NCI-H187 treated with DMSO at 0.1 percent for 48 hours (cell line): Measurements from ENCODE around the gene FAAH2.
"Not testable (repeated sequence)": the region's sequence is repeated elsewhere in the genome, so short reads cannot be mapped to it uniquely, and the experiment has no call there.

Experiments
- DNase-seq: peaks from one replicate; lab custom pipeline; 2025; lab: John Stamatoyannopoulos, UW

The FAAH2 gene

GRCh38 chrX:57286507-57287251 is at the start of gene FAAH2:
TSS of gene FAAH2 (plus strand) at chrX:57286706. CDS start at chrX:57286826, 120 bp downstream.
- DNase-seq: peak; percentile 18

GRCh38 chrX:57241967-57242366 is 44.5 kb upstream of the FAAH2 start:
- DNase-seq: no peak

DNA sequence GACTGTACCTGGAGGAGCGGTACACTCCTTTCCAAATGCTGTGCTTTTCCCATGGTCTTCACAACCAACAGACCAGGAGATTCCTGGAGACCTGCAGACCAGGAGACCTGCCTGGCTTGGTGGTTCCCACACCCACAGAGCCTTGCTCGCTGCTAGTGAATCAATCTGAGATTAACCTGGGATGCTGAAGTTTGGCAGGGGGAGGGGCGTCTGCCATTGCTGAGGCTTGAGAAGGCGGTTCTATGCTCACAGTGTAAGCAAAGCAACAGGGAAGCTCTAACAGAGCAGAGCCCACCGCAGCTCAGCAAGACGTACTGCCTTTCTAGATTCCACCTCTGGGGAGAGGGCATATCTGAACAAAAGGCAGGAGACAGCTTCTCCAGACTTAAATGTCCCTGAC is 34.5 kb upstream of the FAAH2 start:
- no peak for DNase-seq

GRCh38 chrX:57265126-57265525 is 21.4 kb upstream of the FAAH2 start:
- no peak for DNase-seq

DNA sequence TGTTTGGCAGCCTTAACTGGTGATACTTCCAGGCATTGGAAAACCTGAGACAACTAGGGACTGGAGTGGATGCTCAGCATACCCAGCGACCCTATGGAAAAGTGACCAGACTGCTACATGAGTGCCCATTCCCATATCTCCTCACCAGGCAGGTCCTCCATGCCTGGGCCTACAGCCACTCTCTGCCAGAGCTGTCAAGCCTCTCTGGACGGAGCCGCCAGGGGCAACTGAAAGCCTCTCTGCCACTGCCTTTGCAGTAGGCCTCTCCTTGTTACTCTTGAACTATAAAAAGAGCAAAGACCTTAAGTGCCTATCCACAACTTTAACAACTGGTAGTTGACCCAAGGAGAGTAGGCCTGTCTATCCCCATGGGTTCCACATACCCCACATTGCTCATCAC is 20.2 kb upstream of the FAAH2 start:
- DNase-seq: no peak

- no peak for DNase-seq
Measured at GRCh38 chrX:57266871-57267270, 19.6 kb upstream of the FAAH2 start.

- no peak for DNase-seq
Measured at GRCh38 chrX:57267308-57267707, 19.2 kb upstream of the FAAH2 start.

DNA sequence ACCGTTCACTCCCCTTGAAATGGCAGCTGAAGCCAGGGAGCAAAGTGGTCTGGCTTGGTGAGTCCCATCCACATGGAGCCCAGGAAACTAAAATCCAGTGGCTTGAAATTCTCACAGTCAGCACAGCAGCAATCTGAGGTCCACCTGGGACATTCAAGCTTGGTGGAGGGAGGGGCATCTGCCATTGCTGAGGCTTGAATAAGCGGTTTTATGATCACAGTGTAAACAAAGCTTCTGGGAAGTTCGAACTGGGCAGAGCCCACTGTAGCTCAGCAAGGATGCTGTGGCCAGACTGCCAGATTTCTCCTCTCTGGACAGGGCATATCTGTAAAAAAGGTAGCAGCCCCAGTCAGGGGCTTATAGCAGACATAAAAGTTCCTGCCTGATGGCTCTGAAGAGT is 15.5 kb upstream of the FAAH2 start:
- DNase-seq: no peak

GRCh38 chrX:57282568-57282967 is 3.9 kb upstream of the FAAH2 start:
- no peak for DNase-seq

GRCh38 chrX:57285001-57285400 is 1.5 kb upstream of the FAAH2 start:
- no peak for DNase-seq

- DNase-seq: no peak
Measured at GRCh38 chrX:57289089-57289488, 2.6 kb downstream of the FAAH2 start.

DNA sequence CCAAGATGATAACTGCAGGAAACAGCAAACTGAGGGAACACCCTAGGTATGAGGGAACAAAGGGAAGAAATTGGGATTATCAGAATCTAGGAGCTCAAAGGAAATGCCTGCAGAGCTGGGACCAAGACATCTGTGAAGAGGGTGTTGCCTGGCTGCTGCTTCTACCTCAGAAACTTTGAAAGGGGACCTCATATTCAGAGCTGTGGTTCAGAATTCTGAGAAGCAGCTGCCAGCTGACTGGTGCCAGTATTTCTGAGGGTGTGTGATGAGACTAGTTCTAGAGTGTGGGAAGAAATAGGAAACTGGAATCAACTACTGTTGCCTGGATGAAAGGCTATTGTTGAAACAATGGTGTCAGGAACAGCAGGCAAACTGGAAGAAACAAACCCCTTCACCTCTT is 8.5 kb downstream of the FAAH2 start:
- DNase-seq: no peak

DNA sequence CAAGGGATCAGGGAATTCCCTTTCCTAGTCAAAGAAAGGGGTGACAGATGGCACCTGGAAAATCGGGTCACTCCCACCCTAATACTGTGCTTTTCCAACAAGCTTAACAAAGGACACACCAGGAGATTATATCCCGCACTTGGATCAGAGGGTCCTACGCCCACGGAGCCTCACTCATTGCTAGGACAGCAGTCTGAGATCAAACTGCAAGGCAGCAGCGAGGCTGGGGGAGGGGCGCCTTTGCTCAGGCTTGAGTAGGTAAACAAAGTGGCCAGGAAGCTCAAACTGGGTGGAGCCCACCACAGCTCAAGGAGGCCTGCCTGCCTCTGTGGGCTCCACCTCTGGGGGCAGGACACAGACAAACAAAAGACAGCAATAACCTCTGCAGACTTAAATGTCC is 9.2 kb downstream of the FAAH2 start:
- DNase-seq: not testable (repeated sequence)

- DNase-seq: no peak
Measured at GRCh38 chrX:57313583-57314215, 27.2 kb downstream of the FAAH2 start.

DNA sequence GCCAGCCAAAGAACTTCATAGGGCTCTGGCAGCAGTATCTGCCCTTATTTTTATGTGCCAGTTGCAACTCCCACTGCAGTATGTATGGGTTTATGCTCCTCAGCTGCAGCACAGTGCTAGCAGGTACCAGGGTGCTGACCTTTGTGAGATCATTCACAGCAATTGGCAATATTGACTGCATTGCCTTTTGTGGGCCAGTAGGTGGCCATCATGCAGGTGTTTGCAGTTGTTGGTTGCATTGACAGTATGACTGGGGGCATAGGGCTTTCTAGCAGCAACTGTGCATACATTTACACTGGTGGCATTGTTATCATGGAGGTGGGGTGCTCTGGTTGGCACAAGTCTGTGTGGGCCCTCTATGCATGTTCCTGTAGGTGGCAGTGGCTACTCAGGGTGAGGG is 42.5 kb downstream of the FAAH2 start:
- DNase-seq: no peak

GRCh38 chrX:57335790-57336189 is 49.3 kb downstream of the FAAH2 start:
- DNase-seq: not testable (repeated sequence)

- DNase-seq: no peak
Measured at GRCh38 chrX:57353472-57354132, 67.1 kb downstream of the FAAH2 start.

GRCh38 chrX:57364145-57364544 is 77.6 kb downstream of the FAAH2 start:
- no peak for DNase-seq

DNA sequence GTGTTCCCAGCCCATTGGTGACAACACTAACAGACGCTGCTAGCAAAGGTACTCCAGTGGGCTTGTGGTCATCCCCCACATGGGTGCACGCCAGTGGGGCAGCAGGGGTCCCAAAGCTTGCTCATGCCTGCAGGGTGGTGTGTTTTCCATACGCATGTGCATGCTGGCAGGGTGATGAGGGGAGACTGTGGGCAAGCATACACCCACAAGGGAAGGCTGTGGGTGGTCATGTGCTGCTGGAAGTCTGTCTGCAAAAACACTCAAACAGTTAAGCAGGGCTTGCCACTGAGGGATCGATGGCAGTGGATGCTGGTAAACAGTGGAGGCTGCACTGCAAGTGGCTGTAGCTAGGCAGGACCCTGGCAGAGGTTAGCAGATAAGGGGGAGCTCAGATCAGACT is 79.9 kb downstream of the FAAH2 start:
- no peak for DNase-seq

- DNase-seq: no peak
Measured at GRCh38 chrX:57367649-57368048, 81.1 kb downstream of the FAAH2 start.

DNA sequence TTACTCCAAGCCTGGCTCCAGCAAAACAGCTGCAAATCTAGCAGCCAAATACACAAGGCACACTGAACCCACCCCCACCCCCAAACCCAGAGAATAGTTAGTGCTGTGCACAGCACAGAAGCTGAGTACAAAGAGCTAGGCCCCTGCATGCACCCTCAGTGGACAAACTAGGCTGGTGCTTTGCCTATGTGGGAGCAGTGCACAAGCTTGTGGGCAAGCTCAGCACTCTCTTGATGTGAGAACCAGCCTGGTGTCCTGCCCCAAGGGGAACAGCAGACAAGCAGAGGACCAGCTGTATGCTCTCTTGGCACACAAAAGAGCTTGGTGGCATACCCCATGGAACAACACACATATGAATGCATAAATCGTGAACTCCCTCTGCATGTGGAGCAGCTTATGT is 81.7 kb downstream of the FAAH2 start:
- no peak for DNase-seq

- no peak for DNase-seq
Measured at GRCh38 chrX:57379296-57379695, 92.8 kb downstream of the FAAH2 start.
